ENCODE measurements around the gene EBF4. TPM values are rescaled to one million over a fixed set of nuclear protein-coding genes. Genes with fewer than 3 reads are reported as not detected.

Gene EBF4
- total RNA-seq, 1 experiment from 2014 or later = 11.4 TPM

DNA sequence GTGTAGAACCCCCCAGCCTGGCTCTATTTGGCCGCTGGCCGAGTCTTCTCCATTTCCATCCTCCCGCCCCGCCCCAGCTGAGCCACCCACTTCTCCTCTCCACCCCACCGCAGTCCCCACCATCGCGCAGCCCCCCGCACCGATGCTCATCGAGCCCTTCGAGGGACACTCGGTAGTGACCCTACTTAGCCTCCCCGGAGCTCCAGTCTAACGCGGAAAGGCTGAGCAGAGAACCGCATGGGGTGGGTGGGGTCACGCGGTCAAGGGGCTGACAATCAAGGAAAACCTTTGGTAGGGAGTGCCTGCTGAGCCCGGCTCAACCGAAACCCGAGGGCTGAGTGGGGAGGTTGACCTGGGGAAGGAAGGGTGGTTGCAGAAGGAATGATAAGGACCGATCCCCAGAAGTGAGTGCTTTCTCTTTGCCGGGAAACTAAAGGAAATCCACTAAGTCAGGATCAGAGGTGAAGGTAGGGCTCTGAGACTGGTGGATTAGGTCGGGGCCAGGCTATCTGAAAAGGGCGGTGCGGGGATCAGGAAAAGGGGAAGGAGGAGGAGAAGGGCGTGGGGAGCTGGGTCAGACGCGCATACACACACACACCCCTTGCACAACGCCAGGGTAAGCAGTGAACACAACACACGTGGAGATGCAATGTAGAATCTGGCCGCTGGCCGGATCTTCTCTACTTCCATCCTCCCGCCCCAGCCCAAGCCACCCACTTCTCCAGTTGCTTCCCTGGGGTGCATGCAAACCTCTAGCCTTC is 58.1 kb downstream of the EBF4 start:
- intact Hi-C loops (cut with micrococcal nuclease) = no loop called here
- ChIA-PET RAD21 (ENCODE audit: low non-redundant PET in 1 of 2, low total read pairs in 2 of 2, uncharacterized antibody in 2 of 2, unreplicated experiment in 2 of 2) (no interaction called here), POLR2A (no interaction called here), CTCF (no interaction called here)
- Histone ChIP-seq H2AFZ (ENCODE audit: low read depth, low read length, poor library complexity, severe bottlenecking) (no peak overlapping the region), H3K4me1 (ENCODE audit: control insufficient read depth in 1 of 2, insufficient read depth in 2 of 2, low read length in 2 of 2) (peaks cover 0 to 16% of the 10 kb centered on the region in 2 experiments; a peak in 2 of 4 replicates), H3K27ac (ENCODE audit: low read depth, low read length) (no peak overlapping the region), H3K9me2 (ENCODE audit: insufficient read depth) (no peaks in the 10 kb centered on the region), H3K27me3 (ENCODE audit: insufficient read depth, low read length) (no peaks in the 10 kb centered on the region), H3K4me3 (replicated peaks in 1 of 2; ENCODE audit: low read depth in 1 of 2, low read length in 2 of 2) (no peak overlapping the region), H3K9ac (ENCODE audit: low read length) (no peak overlapping the region), H3K4me2 (ENCODE audit: low read length) (no peak overlapping the region), H3K79me2 (ENCODE audit: insufficient read depth, low read length) (no peaks in the 10 kb centered on the region), H3K36me3 (ENCODE audit: control insufficient read depth in 1 of 2, insufficient read depth in 2 of 2, low read length in 2 of 2) (no peaks in the 10 kb centered on the region), H4K20me1 (ENCODE audit: insufficient read depth) (no peaks in the 10 kb centered on the region), H3K9me3 (ENCODE audit: control insufficient read depth in 1 of 2, insufficient read depth in 1 of 2, low read depth in 1 of 2, low read length in 2 of 2) (no peaks in the 10 kb centered on the region)
- no peak for TF ChIP-seq FOSL1 (IDR thresholded peaks at IDR 0.05; ENCODE audit: low read depth)
- TF ChIP-seq, protein P1, sequence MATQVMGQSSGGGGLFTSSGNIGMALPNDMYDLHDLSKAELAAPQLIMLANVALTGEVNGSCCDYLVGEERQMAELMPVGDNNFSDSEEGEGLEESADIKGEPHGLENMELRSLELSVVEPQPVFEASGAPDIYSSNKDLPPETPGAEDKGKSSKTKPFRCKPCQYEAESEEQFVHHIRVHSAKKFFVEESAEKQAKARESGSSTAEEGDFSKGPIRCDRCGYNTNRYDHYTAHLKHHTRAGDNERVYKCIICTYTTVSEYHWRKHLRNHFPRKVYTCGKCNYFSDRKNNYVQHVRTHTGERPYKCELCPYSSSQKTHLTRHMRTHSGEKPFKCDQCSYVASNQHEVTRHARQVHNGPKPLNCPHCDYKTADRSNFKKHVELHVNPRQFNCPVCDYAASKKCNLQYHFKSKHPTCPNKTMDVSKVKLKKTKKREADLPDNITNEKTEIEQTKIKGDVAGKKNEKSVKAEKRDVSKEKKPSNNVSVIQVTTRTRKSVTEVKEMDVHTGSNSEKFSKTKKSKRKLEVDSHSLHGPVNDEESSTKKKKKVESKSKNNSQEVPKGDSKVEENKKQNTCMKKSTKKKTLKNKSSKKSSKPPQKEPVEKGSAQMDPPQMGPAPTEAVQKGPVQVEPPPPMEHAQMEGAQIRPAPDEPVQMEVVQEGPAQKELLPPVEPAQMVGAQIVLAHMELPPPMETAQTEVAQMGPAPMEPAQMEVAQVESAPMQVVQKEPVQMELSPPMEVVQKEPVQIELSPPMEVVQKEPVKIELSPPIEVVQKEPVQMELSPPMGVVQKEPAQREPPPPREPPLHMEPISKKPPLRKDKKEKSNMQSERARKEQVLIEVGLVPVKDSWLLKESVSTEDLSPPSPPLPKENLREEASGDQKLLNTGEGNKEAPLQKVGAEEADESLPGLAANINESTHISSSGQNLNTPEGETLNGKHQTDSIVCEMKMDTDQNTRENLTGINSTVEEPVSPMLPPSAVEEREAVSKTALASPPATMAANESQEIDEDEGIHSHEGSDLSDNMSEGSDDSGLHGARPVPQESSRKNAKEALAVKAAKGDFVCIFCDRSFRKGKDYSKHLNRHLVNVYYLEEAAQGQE (IDR thresholded peaks at IDR 0.05; ENCODE audit: low read depth) = no peak
- TF ChIP-seq CBX3 (IDR thresholded peaks at IDR 0.05; ENCODE audit: low read depth) = no peak
- TF ChIP-seq, protein P2, sequence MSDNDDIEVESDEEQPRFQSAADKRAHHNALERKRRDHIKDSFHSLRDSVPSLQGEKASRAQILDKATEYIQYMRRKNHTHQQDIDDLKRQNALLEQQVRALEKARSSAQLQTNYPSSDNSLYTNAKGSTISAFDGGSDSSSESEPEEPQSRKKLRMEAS (IDR thresholded peaks at IDR 0.05) = no peak
- TF ChIP-seq CEBPB (IDR thresholded peaks at IDR 0.05; ENCODE audit: low read depth) = no peak
- TF ChIP-seq, protein P3, sequence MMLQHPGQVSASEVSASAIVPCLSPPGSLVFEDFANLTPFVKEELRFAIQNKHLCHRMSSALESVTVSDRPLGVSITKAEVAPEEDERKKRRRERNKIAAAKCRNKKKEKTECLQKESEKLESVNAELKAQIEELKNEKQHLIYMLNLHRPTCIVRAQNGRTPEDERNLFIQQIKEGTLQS (IDR thresholded peaks at IDR 0.05) = no peak
- TF ChIP-seq EGR1 (IDR thresholded peaks at IDR 0.05; ENCODE audit: low read depth) = no peak
- TF ChIP-seq TCF7L2 (IDR thresholded peaks at IDR 0.05; ENCODE audit: borderline replicate concordance, extremely low read depth, insufficient read depth, insufficient read length) = no peak
- no peak for TF ChIP-seq EZH2phosphoT487 (IDR thresholded peaks at IDR 0.05; ENCODE audit: borderline replicate concordance)
- TF ChIP-seq ZNF274 (IDR thresholded peaks at IDR 0.05; ENCODE audit: low read depth, low read length) = no peak
- BruUV-seq (replicated peaks) = no TSS peak
- ATAC-seq = no peak
- no peak for DNase-seq (ENCODE audit: low read depth, low spot score)
